ENCODE measurements around the gene PCP4L1.
"Not testable (repeated sequence)": the region's sequence is repeated elsewhere in the genome, so short reads cannot be mapped to it uniquely, and the experiment has no call there.

The PCP4L1 gene

DNA sequence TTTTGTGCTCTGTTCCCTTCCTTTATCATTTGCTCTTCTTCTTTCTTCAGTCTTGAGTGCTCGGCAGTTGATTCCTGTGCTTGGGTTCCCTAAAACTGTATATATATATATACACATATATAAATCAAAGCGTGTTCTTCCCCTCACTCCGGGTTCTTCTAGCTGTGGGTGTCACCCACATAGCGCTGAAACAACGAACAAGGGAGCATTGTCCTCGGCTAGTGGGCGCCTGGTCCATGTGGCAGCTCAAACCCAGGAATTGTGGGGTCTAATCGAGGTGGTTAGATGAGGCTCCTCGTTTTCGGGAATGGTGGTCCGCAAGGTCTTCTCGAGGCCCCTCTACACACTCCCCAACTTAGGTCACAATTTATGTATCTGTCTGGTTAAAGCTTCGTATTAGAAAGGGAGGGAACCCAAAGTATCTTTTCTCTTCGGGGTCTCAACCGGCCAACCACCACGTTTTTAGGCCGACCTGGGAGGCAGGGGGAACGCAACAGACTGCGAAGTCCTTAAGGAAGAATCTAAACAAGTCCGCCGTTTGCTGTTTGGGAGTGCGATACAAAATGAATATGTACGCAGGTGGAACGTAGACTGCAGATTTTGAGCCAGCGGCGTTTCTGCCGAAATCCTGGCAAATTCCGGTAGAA, 55.1 kb downstream of the PCP4L1 start:
- peaks cover 6 to 10% of the 10 kb centered on the region in 2 donors for H3K4me1 ChIP-seq (ENCODE audit: control insufficient read depth in 2 of 2, insufficient read depth in 2 of 2, low read length in 2 of 2)
- peak overlapping the region; percentile 92 to 93 for H3K27ac ChIP-seq (ENCODE audit: low read depth in 2 of 2, low read length in 2 of 2)
- peak overlapping the region; percentile 97 to 98 for H3K9ac ChIP-seq (ENCODE audit: low read depth in 1 of 2, low read length in 2 of 2)
- H3K27me3 ChIP-seq (ENCODE audit: control insufficient read depth in 2 of 2, insufficient read depth in 2 of 2, low read length in 2 of 2) = peaks cover 0 to 5% of the 10 kb centered on the region in 2 donors
- H3K9me3 ChIP-seq (ENCODE audit: control insufficient read depth in 2 of 2, low read length in 2 of 2) = no peaks in the 10 kb centered on the region
- peaks cover 0 to 3% of the 10 kb centered on the region in 2 donors for H3K36me3 ChIP-seq (ENCODE audit: control insufficient read depth in 2 of 2, insufficient read depth in 2 of 2, low read length in 2 of 2)
- peak overlapping the region; percentile 92 to 98 for H3K4me3 ChIP-seq (ENCODE audit: low read length in 2 of 2)

DNA sequence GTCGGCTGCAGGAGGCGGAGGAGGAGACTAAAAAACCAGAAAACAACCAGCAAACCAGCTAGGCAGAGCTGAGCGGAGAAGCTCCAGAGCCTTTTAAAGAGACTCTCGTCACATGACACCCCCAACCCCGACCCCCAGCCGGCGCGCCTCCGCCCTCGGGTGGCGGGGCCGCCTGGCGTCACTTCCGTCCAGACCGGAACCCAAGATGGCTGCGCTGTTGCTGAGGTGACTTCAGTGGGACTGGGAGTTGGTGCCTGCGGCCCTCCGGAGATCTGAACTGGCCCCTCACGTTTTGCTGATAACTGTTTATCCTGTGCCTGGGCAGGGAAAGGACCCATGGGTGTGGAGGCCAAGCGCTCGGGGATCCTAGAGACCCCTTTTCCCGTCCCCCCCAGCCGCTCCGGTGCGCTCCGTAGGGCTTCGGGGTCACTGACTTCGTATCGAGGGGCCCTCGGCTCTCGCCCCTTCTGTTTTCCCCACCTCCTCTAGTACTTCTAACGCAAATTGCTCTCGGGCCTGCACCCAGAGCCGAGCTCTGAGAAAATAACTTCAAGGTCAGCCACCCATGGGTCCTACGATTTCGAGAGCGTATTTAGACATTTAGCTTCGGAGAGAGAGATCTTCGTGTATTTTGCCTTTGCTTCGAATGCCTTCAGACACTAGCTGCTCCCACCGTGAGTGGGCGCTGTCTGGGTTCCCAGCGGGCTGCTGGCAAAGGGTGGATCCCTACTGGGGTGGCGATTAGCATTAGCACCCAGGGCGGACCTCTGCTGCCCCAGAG, 55.8 kb downstream of the PCP4L1 start, which contains the start of gene SDHC:
Gene SDHC, plus strand, starts transcription at position 181 of the 781 bp plus-strand sequence. Its CDS starts 25 bp downstream, at position 206.
- peak within 1 kb of the TSS; percentile 92 to 98 for H3K4me3 ChIP-seq (ENCODE audit: low read length in 2 of 2)
- peaks cover 0 to 5% of the 10 kb centered on the region in 2 donors for H3K27me3 ChIP-seq (ENCODE audit: control insufficient read depth in 2 of 2, insufficient read depth in 2 of 2, low read length in 2 of 2)
- H3K9me3 ChIP-seq (ENCODE audit: control insufficient read depth in 2 of 2, low read length in 2 of 2) = no peaks in the 10 kb centered on the region
- H3K36me3 ChIP-seq (ENCODE audit: control insufficient read depth in 2 of 2, insufficient read depth in 2 of 2, low read length in 2 of 2) = peaks cover 0 to 3% of the 10 kb centered on the region in 2 donors
- H3K9ac ChIP-seq (ENCODE audit: low read depth in 1 of 2, low read length in 2 of 2) = peak within 1 kb of the TSS; percentile 97 to 98
- H3K27ac ChIP-seq (ENCODE audit: low read depth in 2 of 2, low read length in 2 of 2) = peak within 1 kb of the TSS; percentile 92 to 93
- H3K4me1 ChIP-seq (ENCODE audit: control insufficient read depth in 2 of 2, insufficient read depth in 2 of 2, low read length in 2 of 2) = peaks cover 6 to 10% of the 10 kb centered on the region in 2 donors

DNA sequence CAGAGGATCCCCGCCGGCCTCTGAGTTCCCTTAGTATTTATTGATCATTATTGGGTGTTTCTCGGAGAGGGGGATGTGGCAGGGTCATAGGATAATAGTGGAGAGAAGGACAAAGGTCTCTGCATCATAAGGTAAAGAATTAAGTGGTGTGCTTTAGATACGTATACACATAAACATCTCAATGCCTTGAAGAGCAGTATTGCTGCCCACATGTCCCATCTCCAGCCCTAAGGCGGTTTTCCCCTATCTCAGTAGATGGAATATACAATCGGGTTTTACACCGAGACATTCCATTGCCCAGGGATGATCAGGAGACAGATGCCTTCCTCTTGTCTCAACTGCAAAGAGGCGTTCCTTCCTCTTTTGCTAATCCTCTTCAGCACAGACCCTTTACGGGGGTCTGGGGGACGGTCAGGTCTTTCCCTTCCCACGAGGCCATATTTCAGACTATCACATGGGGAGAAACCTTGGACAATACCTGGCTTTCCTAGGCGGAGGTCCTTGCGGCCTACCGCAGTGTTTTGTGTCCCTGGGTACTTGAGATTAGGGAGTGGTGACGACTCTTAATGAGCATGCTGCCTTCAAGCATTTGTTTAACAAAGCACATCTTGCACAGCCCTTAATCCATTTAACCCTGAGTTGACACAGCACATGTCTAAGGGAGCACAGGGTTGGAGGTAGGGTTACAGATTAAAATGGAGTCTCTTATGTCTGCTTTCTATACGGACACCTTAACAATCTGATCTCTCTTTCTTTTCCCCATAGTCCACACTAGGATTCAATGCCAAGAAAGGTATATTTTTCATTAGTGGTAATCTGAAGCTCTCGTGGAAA, 57.5 kb downstream of the PCP4L1 start:
- H3K4me1 ChIP-seq (ENCODE audit: control insufficient read depth in 2 of 2, insufficient read depth in 2 of 2, low read length in 2 of 2) = peaks cover 6 to 10% of the 10 kb centered on the region in 2 donors
- not testable (repeated sequence) for H3K4me3 ChIP-seq (ENCODE audit: low read length in 2 of 2); H3K27me3 ChIP-seq (ENCODE audit: control insufficient read depth in 2 of 2, insufficient read depth in 2 of 2, low read length in 2 of 2); H3K27ac ChIP-seq (ENCODE audit: low read depth in 2 of 2, low read length in 2 of 2); H3K9me3 ChIP-seq (ENCODE audit: control insufficient read depth in 2 of 2, low read length in 2 of 2); H3K36me3 ChIP-seq (ENCODE audit: control insufficient read depth in 2 of 2, insufficient read depth in 2 of 2, low read length in 2 of 2); H3K9ac ChIP-seq (ENCODE audit: low read depth in 1 of 2, low read length in 2 of 2)

DNA sequence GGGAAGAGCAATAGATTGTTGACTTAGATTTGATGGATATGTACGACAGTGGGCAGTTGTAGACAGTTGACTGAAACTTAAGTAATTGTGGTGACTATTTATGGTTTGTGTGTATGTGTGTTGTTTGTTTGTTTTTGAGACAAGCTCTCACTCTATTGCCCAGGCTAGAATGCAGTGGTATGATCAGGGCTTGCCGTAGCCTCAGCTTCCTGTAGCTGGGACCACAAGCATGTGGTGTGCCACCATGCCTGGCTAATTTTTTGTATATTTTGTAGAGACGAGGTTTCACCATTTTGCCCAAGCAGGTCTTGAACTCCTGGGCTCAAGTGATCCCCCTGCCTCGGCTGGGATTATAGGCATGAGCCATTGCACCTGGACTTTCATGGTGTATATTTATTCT, 65.5 kb downstream of the PCP4L1 start:
- H3K9ac ChIP-seq (ENCODE audit: low read depth in 1 of 2, low read length in 2 of 2) = no peak overlapping the region
- no peaks in the 10 kb centered on the region for H3K9me3 ChIP-seq (ENCODE audit: control insufficient read depth in 2 of 2, low read length in 2 of 2)
- peaks cover 9 to 24% of the 10 kb centered on the region in 2 donors for H3K36me3 ChIP-seq (ENCODE audit: control insufficient read depth in 2 of 2, insufficient read depth in 2 of 2, low read length in 2 of 2)
- H3K27ac ChIP-seq (ENCODE audit: low read depth in 2 of 2, low read length in 2 of 2) = no peak overlapping the region
- no peak overlapping the region for H3K4me3 ChIP-seq (ENCODE audit: low read length in 2 of 2)
- H3K4me1 ChIP-seq (ENCODE audit: control insufficient read depth in 2 of 2, insufficient read depth in 2 of 2, low read length in 2 of 2) = no peaks in the 10 kb centered on the region
- H3K27me3 ChIP-seq (ENCODE audit: control insufficient read depth in 2 of 2, insufficient read depth in 2 of 2, low read length in 2 of 2) = no peaks in the 10 kb centered on the region

- H3K9ac ChIP-seq (ENCODE audit: low read depth in 1 of 2, low read length in 2 of 2) = no peak overlapping the region
- H3K36me3 ChIP-seq (ENCODE audit: control insufficient read depth in 2 of 2, insufficient read depth in 2 of 2, low read length in 2 of 2) = peaks cover 57 to 67% of the 10 kb centered on the region in 2 donors
- H3K27me3 ChIP-seq (ENCODE audit: control insufficient read depth in 2 of 2, insufficient read depth in 2 of 2, low read length in 2 of 2) = no peaks in the 10 kb centered on the region
- H3K27ac ChIP-seq (ENCODE audit: low read depth in 2 of 2, low read length in 2 of 2) = no peak overlapping the region
- no peak overlapping the region for H3K4me3 ChIP-seq (ENCODE audit: low read length in 2 of 2)
- H3K4me1 ChIP-seq (ENCODE audit: control insufficient read depth in 2 of 2, insufficient read depth in 2 of 2, low read length in 2 of 2) = no peaks in the 10 kb centered on the region
- no peaks in the 10 kb centered on the region for H3K9me3 ChIP-seq (ENCODE audit: control insufficient read depth in 2 of 2, low read length in 2 of 2)
Measured at GRCh38 chr1:161330346-161330745, 71.8 kb downstream of the PCP4L1 start.

- H3K9me3 ChIP-seq (ENCODE audit: control insufficient read depth in 2 of 2, low read length in 2 of 2) = no peaks in the 10 kb centered on the region
- H3K9ac ChIP-seq (ENCODE audit: low read depth in 1 of 2, low read length in 2 of 2) = no peak overlapping the region
- no peaks in the 10 kb centered on the region for H3K4me1 ChIP-seq (ENCODE audit: control insufficient read depth in 2 of 2, insufficient read depth in 2 of 2, low read length in 2 of 2)
- no peaks in the 10 kb centered on the region for H3K27me3 ChIP-seq (ENCODE audit: control insufficient read depth in 2 of 2, insufficient read depth in 2 of 2, low read length in 2 of 2)
- no peak overlapping the region for H3K27ac ChIP-seq (ENCODE audit: low read depth in 2 of 2, low read length in 2 of 2)
- H3K36me3 ChIP-seq (ENCODE audit: control insufficient read depth in 2 of 2, insufficient read depth in 2 of 2, low read length in 2 of 2) = peaks cover 63 to 67% of the 10 kb centered on the region in 2 donors
- H3K4me3 ChIP-seq (ENCODE audit: low read length in 2 of 2) = no peak overlapping the region
Measured at GRCh38 chr1:161333166-161333565, 74.6 kb downstream of the PCP4L1 start.

Data from mucosa of rectum (tissue), 2 donors.